ENCODE data around the gene BARHL1. TPM values are rescaled to one million over a fixed set of nuclear protein-coding genes. Genes with fewer than 3 reads are reported as not detected.

Gene BARHL1
- polyA plus RNA-seq, 1 of the 3 experiments (the other 2 are of a cell fraction) = not detected

DNA sequence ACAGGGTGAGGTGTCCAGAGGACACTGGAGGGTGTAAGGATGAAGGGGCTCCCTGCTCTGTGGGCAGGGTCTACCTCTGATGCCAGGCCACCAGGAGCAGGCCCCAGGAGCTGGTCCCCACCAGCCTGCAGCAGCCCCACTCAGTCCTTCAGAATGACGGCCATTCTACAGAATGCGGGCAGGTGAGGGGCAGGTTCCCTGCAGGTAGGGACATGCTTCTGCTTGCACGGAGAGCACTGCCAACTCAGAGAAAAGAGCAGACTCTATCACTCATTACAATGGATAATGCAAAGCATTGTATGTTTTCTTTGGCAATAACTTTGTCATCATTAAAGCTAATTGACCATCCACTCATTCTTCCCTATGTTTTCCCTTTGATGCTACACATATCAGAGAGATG, 48.4 kb downstream of the BARHL1 start:
- no peak for DNase-seq
- no peaks in the 10 kb centered on the region for H3K9me2 ChIP-seq
- peaks cover 46 to 67% of the 10 kb centered on the region in 2 experiments for H3K36me3 ChIP-seq (replicated peaks in 1 of 2; ENCODE audit: control insufficient read depth in 1 of 2, insufficient read depth in 2 of 2, low read length in 1 of 2)
- ChIA-PET CTCF (interaction anchor here (1.0 to 1.3 kb wide), 2 partner anchors 14 to 169 kb away, joined by 3 to 4 read pairs; no protein-coding TSS in a partner anchor), POLR2A (no interaction called here)
- peaks cover 6% of the 10 kb centered on the region for H3F3A ChIP-seq (replicated peaks; ENCODE audit: insufficient read depth)
- no peaks in the 10 kb centered on the region for H3K79me2 ChIP-seq (ENCODE audit: insufficient read depth)
- peaks cover 3% of the 10 kb centered on the region; the same call in 1 of the 2 replicates for H4K20me1 ChIP-seq (ENCODE audit: insufficient read depth)
- H3K27ac ChIP-seq (ENCODE audit: low read depth in 2 of 2, low read length in 1 of 2) = no peak overlapping the region
- no peak overlapping the region for H3K4me2 ChIP-seq
- no peaks in the 10 kb centered on the region for H3K27me3 ChIP-seq (ENCODE audit: insufficient read depth)
- WGBS (ENCODE audit: low lambda C conversion rate) = 100% methylated on average over 3 of the region's 3 CpGs
- no peak overlapping the region for H2AFZ ChIP-seq (ENCODE audit: low read depth)
- H3K9me3 ChIP-seq = no peaks in the 10 kb centered on the region
- TF ChIP-seq, protein P1, sequence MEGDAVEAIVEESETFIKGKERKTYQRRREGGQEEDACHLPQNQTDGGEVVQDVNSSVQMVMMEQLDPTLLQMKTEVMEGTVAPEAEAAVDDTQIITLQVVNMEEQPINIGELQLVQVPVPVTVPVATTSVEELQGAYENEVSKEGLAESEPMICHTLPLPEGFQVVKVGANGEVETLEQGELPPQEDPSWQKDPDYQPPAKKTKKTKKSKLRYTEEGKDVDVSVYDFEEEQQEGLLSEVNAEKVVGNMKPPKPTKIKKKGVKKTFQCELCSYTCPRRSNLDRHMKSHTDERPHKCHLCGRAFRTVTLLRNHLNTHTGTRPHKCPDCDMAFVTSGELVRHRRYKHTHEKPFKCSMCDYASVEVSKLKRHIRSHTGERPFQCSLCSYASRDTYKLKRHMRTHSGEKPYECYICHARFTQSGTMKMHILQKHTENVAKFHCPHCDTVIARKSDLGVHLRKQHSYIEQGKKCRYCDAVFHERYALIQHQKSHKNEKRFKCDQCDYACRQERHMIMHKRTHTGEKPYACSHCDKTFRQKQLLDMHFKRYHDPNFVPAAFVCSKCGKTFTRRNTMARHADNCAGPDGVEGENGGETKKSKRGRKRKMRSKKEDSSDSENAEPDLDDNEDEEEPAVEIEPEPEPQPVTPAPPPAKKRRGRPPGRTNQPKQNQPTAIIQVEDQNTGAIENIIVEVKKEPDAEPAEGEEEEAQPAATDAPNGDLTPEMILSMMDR (IDR thresholded peaks at IDR 0.05) = no peak
- no peak for TF ChIP-seq PBX3 (IDR thresholded peaks at IDR 0.05)
- no peak for TF ChIP-seq RAD21 (IDR thresholded peaks at IDR 0.05; ENCODE audit: low read length)
- no peak for TF ChIP-seq USF2 (IDR thresholded peaks at IDR 0.05; ENCODE audit: borderline replicate concordance, low read depth, low read length)
- no peak for TF ChIP-seq MXI1 (IDR thresholded peaks at IDR 0.05; ENCODE audit: low read depth, low read length)
- TF ChIP-seq SMC3 (IDR thresholded peaks at IDR 0.05; ENCODE audit: low read depth, low read length) = no peak
- no peak for TF ChIP-seq RCOR1 (IDR thresholded peaks at IDR 0.05; ENCODE audit: low read length)
- no peak for TF ChIP-seq YY1 (IDR thresholded peaks at IDR 0.05; ENCODE audit: low read depth)
- TF ChIP-seq, protein P2, sequence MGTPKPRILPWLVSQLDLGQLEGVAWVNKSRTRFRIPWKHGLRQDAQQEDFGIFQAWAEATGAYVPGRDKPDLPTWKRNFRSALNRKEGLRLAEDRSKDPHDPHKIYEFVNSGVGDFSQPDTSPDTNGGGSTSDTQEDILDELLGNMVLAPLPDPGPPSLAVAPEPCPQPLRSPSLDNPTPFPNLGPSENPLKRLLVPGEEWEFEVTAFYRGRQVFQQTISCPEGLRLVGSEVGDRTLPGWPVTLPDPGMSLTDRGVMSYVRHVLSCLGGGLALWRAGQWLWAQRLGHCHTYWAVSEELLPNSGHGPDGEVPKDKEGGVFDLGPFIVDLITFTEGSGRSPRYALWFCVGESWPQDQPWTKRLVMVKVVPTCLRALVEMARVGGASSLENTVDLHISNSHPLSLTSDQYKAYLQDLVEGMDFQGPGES (IDR thresholded peaks at IDR 0.05; ENCODE audit: low read depth, low read length) = no peak
- TF ChIP-seq NRF1 (IDR thresholded peaks at IDR 0.05; ENCODE audit: low read depth, low read length) = no peak
- TF ChIP-seq RFX5 (IDR thresholded peaks at IDR 0.05; ENCODE audit: low read length) = no peak
- no peak for TF ChIP-seq POLR2AphosphoS5 (IDR thresholded peaks at IDR 0.05; ENCODE audit: low read depth, low read length)
- TF ChIP-seq FOXM1 (IDR thresholded peaks at IDR 0.05; ENCODE audit: low read depth) = no peak
- no peak for TF ChIP-seq ELF1 (IDR thresholded peaks at IDR 0.05)
- TF ChIP-seq FOSL2 (IDR thresholded peaks at IDR 0.05; ENCODE audit: borderline replicate concordance, low read depth) = no peak
- TF ChIP-seq, protein P3, sequence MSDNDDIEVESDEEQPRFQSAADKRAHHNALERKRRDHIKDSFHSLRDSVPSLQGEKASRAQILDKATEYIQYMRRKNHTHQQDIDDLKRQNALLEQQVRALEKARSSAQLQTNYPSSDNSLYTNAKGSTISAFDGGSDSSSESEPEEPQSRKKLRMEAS (IDR thresholded peaks at IDR 0.05; ENCODE audit: low read depth) = no peak
- TF ChIP-seq, protein P4, sequence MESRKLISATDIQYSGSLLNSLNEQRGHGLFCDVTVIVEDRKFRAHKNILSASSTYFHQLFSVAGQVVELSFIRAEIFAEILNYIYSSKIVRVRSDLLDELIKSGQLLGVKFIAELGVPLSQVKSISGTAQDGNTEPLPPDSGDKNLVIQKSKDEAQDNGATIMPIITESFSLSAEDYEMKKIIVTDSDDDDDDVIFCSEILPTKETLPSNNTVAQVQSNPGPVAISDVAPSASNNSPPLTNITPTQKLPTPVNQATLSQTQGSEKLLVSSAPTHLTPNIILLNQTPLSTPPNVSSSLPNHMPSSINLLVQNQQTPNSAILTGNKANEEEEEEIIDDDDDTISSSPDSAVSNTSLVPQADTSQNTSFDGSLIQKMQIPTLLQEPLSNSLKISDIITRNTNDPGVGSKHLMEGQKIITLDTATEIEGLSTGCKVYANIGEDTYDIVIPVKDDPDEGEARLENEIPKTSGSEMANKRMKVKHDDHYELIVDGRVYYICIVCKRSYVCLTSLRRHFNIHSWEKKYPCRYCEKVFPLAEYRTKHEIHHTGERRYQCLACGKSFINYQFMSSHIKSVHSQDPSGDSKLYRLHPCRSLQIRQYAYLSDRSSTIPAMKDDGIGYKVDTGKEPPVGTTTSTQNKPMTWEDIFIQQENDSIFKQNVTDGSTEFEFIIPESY (IDR thresholded peaks at IDR 0.05; ENCODE audit: borderline replicate concordance, low read depth) = no peak
- TF ChIP-seq SIN3A (IDR thresholded peaks at IDR 0.05; ENCODE audit: borderline replicate concordance, low read depth, low read length) = no peak
- TF ChIP-seq NFIC (IDR thresholded peaks at IDR 0.05; ENCODE audit: borderline replicate concordance) = no peak
- no peak overlapping the region for H3K9ac ChIP-seq
- no peaks in the 10 kb centered on the region for H3K4me1 ChIP-seq (ENCODE audit: control insufficient read depth in 1 of 2, insufficient read depth in 2 of 2, low read depth in 1 of 2, low read length in 1 of 2)
- H3K4me3 ChIP-seq (ENCODE audit: low read depth in 2 of 2, low read length in 1 of 2) = no peak overlapping the region

All from SK-N-SH (cell line).